Left kidney (tissue), 8 donors: ENCODE measurements around the gene CMKLR1. TPM values are rescaled to one million over a fixed set of nuclear protein-coding genes. Genes with fewer than 3 reads are reported as not detected.

Experiments used
- DNase-seq: peaks from one replicate; pipeline ENCODE4 v3.0.0-alpha.2; 2013
- long read RNA-seq, 8 donors: transcript quantifications; one replicate each; lab custom pipeline, GENCODE V29; 2026
- polyA plus RNA-seq: library from polyadenylated mRNA; unstranded; fragments of 120-200 nt; gene quantifications from one replicate; pipeline ENCODE4 v1.2.1, GENCODE V29; 2013; ENCODE audit not compliant: insufficient read length

CMKLR1 gene
- 3.1 TPM for polyA plus RNA-seq
- long read RNA-seq, donor 1, partial matches to known transcripts, result 0 of 1 reads
- long read RNA-seq, donor 1, other reads (novel, unspliced or antisense), result 0 of 1 reads
- long read RNA-seq, donor 2, full-length matches to known transcripts, result 2 of 2 reads
- long read RNA-seq, donor 2, partial matches to known transcripts, result 0 of 2 reads
- long read RNA-seq, donor 2, other reads (novel, unspliced or antisense), result 0 of 2 reads
- long read RNA-seq, donor 3, result 0 reads
- long read RNA-seq, donor 4, result 0 reads
- long read RNA-seq, donor 5, full-length matches to known transcripts, result 3 of 3 reads
- long read RNA-seq, donor 5, partial matches to known transcripts, result 0 of 3 reads
- long read RNA-seq, donor 5, other reads (novel, unspliced or antisense), result 0 of 3 reads
- long read RNA-seq, donor 6, partial matches to known transcripts, result 0 of 1 reads
- long read RNA-seq, donor 6, other reads (novel, unspliced or antisense), result 0 of 1 reads
- long read RNA-seq, donor 7, full-length matches to known transcripts, result 2 of 2 reads
- long read RNA-seq, donor 7, partial matches to known transcripts, result 0 of 2 reads
- long read RNA-seq, donor 7, other reads (novel, unspliced or antisense), result 0 of 2 reads
- long read RNA-seq, donor 8, partial matches to known transcripts, result 0 of 1 reads
- long read RNA-seq, donor 8, other reads (novel, unspliced or antisense), result 0 of 1 reads

GRCh38 chr12:108338915-108339657, at the start of gene CMKLR1:
CMKLR1 (minus strand) TSS chr12:108339311; CDS start chr12:108293591, 45,720 bp downstream.
- DNase-seq, result no peak

- no peak for DNase-seq
Observed at GRCh38 chr12:108387771-108388170, 48.7 kb upstream of the CMKLR1 start.

- peak; percentile 4 for DNase-seq
Observed at GRCh38 chr12:108386709-108387360, 47.7 kb upstream of the CMKLR1 start.

- DNase-seq, result no peak
Observed at GRCh38 chr12:108382437-108382801, 43.3 kb upstream of the CMKLR1 start.

GRCh38 chr12:108381787-108382436, 42.8 kb upstream of the CMKLR1 start:
- DNase-seq, result peak; percentile 69

GRCh38 chr12:108380382-108380781, 41.3 kb upstream of the CMKLR1 start:
- no peak for DNase-seq

GRCh38 chr12:108379823-108380222, 40.7 kb upstream of the CMKLR1 start:
- no peak for DNase-seq

- DNase-seq, result no peak
Observed at GRCh38 chr12:108378926-108379325, 39.8 kb upstream of the CMKLR1 start.

- no peak for DNase-seq
Observed at GRCh38 chr12:108377260-108377659, 38.1 kb upstream of the CMKLR1 start.

- no peak for DNase-seq
Observed at GRCh38 chr12:108375986-108376663, 37.0 kb upstream of the CMKLR1 start.

GRCh38 chr12:108374596-108375320, 35.6 kb upstream of the CMKLR1 start:
- DNase-seq, result no peak

- DNase-seq, result no peak
Observed at GRCh38 chr12:108373111-108373510, 34.0 kb upstream of the CMKLR1 start.

- DNase-seq, result no peak
Observed at GRCh38 chr12:108371801-108372344, 32.8 kb upstream of the CMKLR1 start.

- DNase-seq, result no peak
Observed at GRCh38 chr12:108370415-108370814, 31.3 kb upstream of the CMKLR1 start.

GRCh38 chr12:108369736-108370396, 30.8 kb upstream of the CMKLR1 start:
- DNase-seq, result no peak

GRCh38 chr12:108368089-108368488, 29.0 kb upstream of the CMKLR1 start:
- no peak for DNase-seq

GRCh38 chr12:108367436-108367835, 28.3 kb upstream of the CMKLR1 start:
- DNase-seq, result no peak

- no peak for DNase-seq
Observed at GRCh38 chr12:108365324-108365723, 26.2 kb upstream of the CMKLR1 start.

- DNase-seq, result no peak
Observed at GRCh38 chr12:108364879-108365278, 25.8 kb upstream of the CMKLR1 start.

GRCh38 chr12:108363565-108363964, 24.5 kb upstream of the CMKLR1 start:
- no peak for DNase-seq
